Mesodermal cell (in vitro differentiated cells): ENCODE data around the gene GFPT2.

Source experiments
- H3K27ac ChIP-seq: 2 replicates; pipeline ENCODE4 v1.7.0; 2013; ENCODE audit warnings: mild to moderate bottlenecking, low read depth, low read length, moderate library complexity; ENCODE audit not compliant: severe bottlenecking
- H3K36me3 ChIP-seq: 2 replicates; pipeline ENCODE4 v1.7.1; 2013; ENCODE audit warnings: mild to moderate bottlenecking, low read length, moderate library complexity; ENCODE audit not compliant: control insufficient read depth, insufficient read depth
- H3K4me1 ChIP-seq: one replicate; pipeline ENCODE4 v1.7.1; 2013; ENCODE audit warnings: mild to moderate bottlenecking, low read length; ENCODE audit not compliant: insufficient read depth, control insufficient read depth, poor library complexity, severe bottlenecking
- H3K4me3 ChIP-seq: 2 replicates; pipeline ENCODE4 v1.7.0; 2013; ENCODE audit warnings: low read length, control low read depth, mild to moderate bottlenecking; ENCODE audit not compliant: insufficient read depth, poor library complexity, severe bottlenecking; ENCODE audit errors: extremely low read depth
- H3K9me3 ChIP-seq: 2 replicates; pipeline ENCODE4 v1.7.1; 2013; ENCODE audit warnings: mild to moderate bottlenecking, low read length, moderate library complexity; ENCODE audit not compliant: control insufficient read depth
- WGBS, 2 experiments: methylation state at CpG; one replicate each; pipeline ENCODE4 v1.1.5; 2013; ENCODE audit warnings: missing lambda C conversion rate in 2 of 2; ENCODE audit not compliant: insufficient coverage in 2 of 2; 5-methylcytosine and 5-hydroxymethylcytosine counted together

GFPT2 gene

DNA sequence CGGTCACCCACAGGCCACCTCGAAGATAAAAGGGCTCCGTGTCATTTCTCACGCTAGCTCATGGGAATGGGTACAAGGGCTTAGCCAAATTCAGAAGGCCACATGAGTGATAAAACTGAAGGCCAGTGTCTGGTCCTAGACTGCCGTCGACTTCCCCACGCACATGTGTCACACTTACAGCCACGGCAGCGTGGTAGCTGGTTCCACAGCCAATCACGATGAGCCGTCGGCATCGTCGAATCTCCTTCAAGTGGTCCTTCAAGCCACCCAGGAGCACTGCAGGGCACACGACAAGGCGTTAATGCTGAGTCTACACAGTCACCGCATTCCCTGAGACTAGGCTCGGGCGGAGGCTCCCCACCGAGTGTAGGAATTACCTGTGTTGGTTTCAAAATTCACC is 36.5 kb downstream of the GFPT2 start:
- H3K27ac ChIP-seq: no peak overlapping the region
- H3K36me3 ChIP-seq: peaks cover 58% of the 10 kb centered on the region
- H3K4me1 ChIP-seq: no peaks in the 10 kb centered on the region
- no peaks in the 10 kb centered on the region for H3K9me3 ChIP-seq
- WGBS, 2 experiments: 94 to 95% methylated on average over 20 of the region's 20 CpGs
- H3K4me3 ChIP-seq: no peak overlapping the region

GRCh38 chr5:180315762-180316212 is 37.3 kb downstream of the GFPT2 start:
- H3K36me3 ChIP-seq: peaks cover 57% of the 10 kb centered on the region
- no peaks in the 10 kb centered on the region for H3K4me1 ChIP-seq
- no peak overlapping the region for H3K27ac ChIP-seq
- H3K9me3 ChIP-seq: no peaks in the 10 kb centered on the region
- WGBS, 2 experiments: 97% methylated on average over 7 of the region's 9 CpGs
- no peak overlapping the region for H3K4me3 ChIP-seq

DNA sequence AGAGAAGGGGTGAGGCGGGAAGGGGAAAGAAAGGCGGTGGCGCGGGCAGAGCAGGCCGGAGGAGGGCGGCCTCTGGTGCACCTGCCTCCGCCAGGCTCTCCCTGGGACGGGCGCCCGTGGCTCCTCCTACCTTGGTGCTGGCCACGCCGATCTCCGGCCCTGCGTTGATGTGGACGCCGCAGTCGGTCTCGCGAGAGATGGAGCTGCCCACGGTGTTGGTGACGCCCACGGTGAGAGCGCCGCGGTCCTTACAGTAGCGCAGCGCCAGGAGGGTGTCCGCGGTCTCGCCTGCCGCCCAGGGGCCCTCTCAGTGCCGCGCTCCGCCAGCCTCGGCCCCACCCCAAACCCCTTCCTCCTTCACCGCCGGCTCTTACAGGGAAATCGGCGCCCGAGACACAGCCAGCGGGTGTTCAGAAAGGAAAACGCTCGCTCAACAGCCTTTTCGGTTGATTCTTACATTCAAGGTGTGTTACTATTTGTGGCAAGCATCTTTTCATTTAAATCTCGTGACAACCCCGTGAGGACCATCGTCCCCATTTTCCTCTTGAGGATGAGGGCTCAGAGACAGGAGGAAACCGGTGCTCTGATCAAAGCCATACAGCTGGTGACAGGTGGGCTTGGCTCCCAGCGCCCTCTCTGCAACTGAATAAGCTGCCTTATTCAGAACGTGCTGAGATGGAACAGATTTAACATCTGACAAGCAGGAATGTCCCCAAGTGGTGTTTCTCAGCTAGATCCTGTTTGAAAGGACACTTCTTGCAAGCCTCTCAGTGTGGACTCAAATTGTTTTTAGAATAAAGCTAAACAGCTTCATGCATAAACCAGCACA is 39.2 kb downstream of the GFPT2 start:
- peaks cover 48% of the 10 kb centered on the region for H3K36me3 ChIP-seq
- 94 to 97% methylated on average over 50 of the region's 50 CpGs for WGBS, 2 experiments
- H3K4me3 ChIP-seq: no peak overlapping the region
- H3K4me1 ChIP-seq: no peaks in the 10 kb centered on the region
- H3K27ac ChIP-seq: no peak overlapping the region
- H3K9me3 ChIP-seq: no peaks in the 10 kb centered on the region

DNA sequence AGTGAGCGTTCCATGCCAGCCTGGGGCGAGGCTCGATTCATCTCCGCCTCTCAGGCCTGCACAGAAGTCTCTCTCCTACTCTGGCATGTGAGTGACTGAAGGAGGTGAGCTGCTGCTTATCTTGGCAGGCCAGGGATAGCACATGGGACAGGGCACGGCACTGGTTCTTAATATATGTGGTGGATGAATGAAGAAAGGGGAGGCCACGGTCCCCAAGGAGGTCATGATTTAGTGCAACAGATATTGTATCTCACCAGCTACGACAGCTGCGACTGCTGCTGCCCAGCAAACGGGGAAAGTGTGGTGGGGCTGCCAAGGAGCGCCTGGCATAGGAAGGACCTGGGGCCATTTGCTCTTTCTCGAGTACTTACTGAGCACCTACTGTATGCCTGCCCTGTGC is 41.9 kb downstream of the GFPT2 start:
- H3K36me3 ChIP-seq: peaks cover 41% of the 10 kb centered on the region
- H3K4me1 ChIP-seq: no peaks in the 10 kb centered on the region
- 94 to 98% methylated on average over 11 of the region's 11 CpGs for WGBS, 2 experiments
- no peak overlapping the region for H3K27ac ChIP-seq
- no peaks in the 10 kb centered on the region for H3K9me3 ChIP-seq
- no peak overlapping the region for H3K4me3 ChIP-seq

GRCh38 chr5:180306796-180307195 is 46.3 kb downstream of the GFPT2 start:
- Histone ChIP-seq H3K36me3 (peaks cover 44% of the 10 kb centered on the region), H3K27ac (no peak overlapping the region), H3K9me3 (no peaks in the 10 kb centered on the region), H3K4me1 (no peaks in the 10 kb centered on the region), H3K4me3 (no peak overlapping the region)
- WGBS, 2 experiments: 92 to 93% methylated on average over 4 of the region's 8 CpGs

DNA sequence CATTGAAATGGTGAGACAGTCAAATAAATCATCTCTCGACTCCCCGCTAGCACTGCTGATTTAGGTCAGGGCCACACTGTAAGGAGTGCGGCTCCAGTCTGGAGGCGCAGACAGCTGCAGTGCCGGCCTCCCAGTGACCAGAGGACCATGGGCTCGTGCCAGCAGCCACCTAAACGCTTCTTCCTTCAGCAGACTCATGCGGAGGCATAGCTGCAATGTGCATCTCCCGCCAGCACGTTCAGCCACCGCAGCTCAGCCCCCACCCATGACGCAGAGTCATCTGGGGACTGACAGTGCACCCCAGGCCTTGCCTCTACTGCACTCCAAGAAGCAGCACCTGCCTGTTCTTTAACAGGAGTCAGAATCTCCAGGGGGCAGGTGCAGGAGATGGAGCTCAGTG is 47.7 kb downstream of the GFPT2 start:
- no peak overlapping the region for H3K27ac ChIP-seq
- H3K4me1 ChIP-seq: no peaks in the 10 kb centered on the region
- WGBS, 2 experiments: 89 to 94% methylated on average over 11 to 12 of the region's 12 CpGs
- H3K4me3 ChIP-seq: no peak overlapping the region
- peaks cover 36% of the 10 kb centered on the region for H3K36me3 ChIP-seq
- no peaks in the 10 kb centered on the region for H3K9me3 ChIP-seq

DNA sequence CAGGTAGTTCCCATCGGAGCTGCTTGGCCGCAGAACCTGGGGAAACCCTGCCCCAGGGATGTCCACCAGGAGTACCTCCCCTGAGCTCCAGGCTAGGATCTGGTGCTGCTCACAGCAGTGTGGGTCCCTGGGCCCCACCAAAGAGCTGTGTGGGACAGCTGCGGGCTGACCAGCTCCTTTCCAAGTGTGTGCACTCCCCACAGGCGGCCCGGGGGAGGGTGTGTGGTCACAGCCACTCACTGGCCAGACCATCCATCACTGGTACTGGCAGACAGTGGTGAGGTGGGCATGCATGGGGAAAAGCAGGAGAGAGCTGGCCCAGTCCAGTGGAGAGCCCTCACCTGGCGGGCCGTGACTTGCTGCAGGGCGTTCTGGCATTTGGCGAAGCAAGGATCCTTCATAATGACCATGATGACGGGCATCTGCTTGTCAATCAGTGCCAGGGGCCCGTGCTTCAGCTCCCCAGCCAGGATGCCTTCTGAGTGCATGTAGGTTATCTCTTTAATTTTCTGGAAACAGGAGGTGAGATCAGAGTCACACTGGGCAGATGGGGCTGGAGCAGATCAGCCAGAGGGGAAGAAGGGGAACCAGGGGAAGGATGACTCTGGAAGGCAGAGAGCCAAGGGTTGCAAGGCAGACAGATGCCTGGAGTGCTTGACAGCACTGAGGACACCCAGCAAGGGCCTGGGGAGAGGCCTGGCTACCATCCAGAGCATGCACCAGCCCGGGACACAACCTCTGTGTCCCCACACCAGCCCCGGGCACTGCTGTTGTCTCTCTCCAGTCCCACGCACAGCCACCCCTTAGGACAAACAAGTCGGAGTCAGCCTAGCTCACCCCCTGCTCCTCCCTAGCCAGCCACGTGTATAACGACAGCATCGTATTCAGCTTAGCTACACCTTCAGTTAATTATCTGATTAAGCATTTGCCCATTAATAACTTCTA is 48.4 kb downstream of the GFPT2 start:
- H3K9me3 ChIP-seq: no peaks in the 10 kb centered on the region
- no peak overlapping the region for H3K27ac ChIP-seq
- 94 to 96% methylated on average over 13 to 16 of the region's 18 CpGs for WGBS, 2 experiments
- H3K4me1 ChIP-seq: no peaks in the 10 kb centered on the region
- peaks cover 35% of the 10 kb centered on the region for H3K36me3 ChIP-seq
- H3K4me3 ChIP-seq: no peak overlapping the region

DNA sequence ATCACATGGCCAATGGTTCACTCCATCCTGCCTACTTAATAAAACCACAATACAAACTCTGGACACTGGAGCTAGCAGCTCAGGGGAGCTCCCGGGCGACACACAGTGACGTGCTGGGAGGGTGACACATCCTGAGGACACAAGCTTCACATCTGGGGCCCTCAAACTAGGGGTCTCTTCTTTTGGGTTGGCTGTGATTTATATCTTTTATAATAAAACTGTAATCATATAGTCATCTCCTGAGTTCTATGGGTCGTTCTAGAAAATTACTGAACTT is 49.2 kb downstream of the GFPT2 start:
- Histone ChIP-seq H3K9me3 (no peaks in the 10 kb centered on the region), H3K27ac (no peak overlapping the region), H3K36me3 (peaks cover 35% of the 10 kb centered on the region), H3K4me3 (no peak overlapping the region), H3K4me1 (no peaks in the 10 kb centered on the region)
- WGBS, 2 experiments: 92 to 100% methylated on average over 1 to 2 of the region's 4 CpGs

GRCh38 chr5:180303226-180304015 is 49.7 kb downstream of the GFPT2 start:
- 91 to 98% methylated on average over 16 of the region's 17 CpGs for WGBS, 2 experiments
- Histone ChIP-seq H3K4me1 (no peaks in the 10 kb centered on the region), H3K4me3 (no peak overlapping the region), H3K9me3 (no peaks in the 10 kb centered on the region), H3K27ac (no peak overlapping the region), H3K36me3 (peaks cover 35% of the 10 kb centered on the region)

DNA sequence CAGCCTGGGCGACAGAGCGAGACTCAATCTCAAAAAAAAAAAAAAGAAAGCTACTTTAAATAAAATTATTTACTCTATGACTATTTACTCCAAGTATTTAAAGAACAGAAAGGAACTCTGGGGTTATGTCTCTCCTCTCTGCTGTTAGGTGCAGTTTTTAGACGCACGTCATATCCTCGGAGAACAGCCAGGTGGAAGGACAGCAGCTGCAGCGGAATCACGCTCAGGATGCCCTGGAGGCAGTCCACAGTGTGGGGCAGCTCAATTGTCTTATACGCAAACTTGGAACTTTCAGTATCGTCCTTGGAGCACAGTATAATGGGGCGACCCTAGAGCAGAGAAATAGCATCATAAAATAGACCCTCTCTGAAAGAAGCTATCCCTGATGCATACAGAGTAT is 50.9 kb downstream of the GFPT2 start:
- Histone ChIP-seq H3K27ac (no peak overlapping the region), H3K4me3 (no peak overlapping the region), H3K9me3 (no peaks in the 10 kb centered on the region), H3K4me1 (no peaks in the 10 kb centered on the region), H3K36me3 (peaks cover 33% of the 10 kb centered on the region)
- 93 to 97% methylated on average over 6 to 8 of the region's 10 CpGs for WGBS, 2 experiments
